GM20000 (cell line): ENCODE results near the gene SLC66A2.

Experiments used
- DNase-seq: peaks from one replicate; pipeline ENCODE4 v3.0.0; 2012; ENCODE audit warnings: low spot score
- CTCF ChIP-seq: IDR thresholded peaks from 2 replicates; pipeline ENCODE4 v1.5.1; 2012; ENCODE audit warnings: mild to moderate bottlenecking, control low read depth; ENCODE audit errors: extremely low read depth, missing control alignments

The SLC66A2 gene

GRCh38 chr18:79890674-79891073 is 60.8 kb downstream of the SLC66A2 start:
- DNase-seq, result no peak
- no peak for TF ChIP-seq CTCF

GRCh38 chr18:79889569-79889968 is 61.9 kb downstream of the SLC66A2 start:
- no peak for DNase-seq
- TF ChIP-seq CTCF, result no peak

GRCh38 chr18:79888016-79888415 is 63.4 kb downstream of the SLC66A2 start:
- DNase-seq, result no peak
- TF ChIP-seq CTCF, result no peak

- no peak for DNase-seq
- TF ChIP-seq CTCF, result no peak
Measured at GRCh38 chr18:79887181-79888000, 64.1 kb downstream of the SLC66A2 start.

- DNase-seq, result no peak
- TF ChIP-seq CTCF, result no peak
Measured at GRCh38 chr18:79884963-79885728, 66.3 kb downstream of the SLC66A2 start.

GRCh38 chr18:79884294-79884962 is 67.0 kb downstream of the SLC66A2 start:
- no peak for DNase-seq
- TF ChIP-seq CTCF, result no peak
